GM19099 (cell line): ENCODE measurements around the gene ST3GAL4.

Source experiments
- POLR2A ChIP-seq: IDR thresholded peaks from 3 replicates; pipeline ENCODE4 v1.6.1; 2011; ENCODE audit warnings: low read depth; ENCODE audit not compliant: insufficient read length; ENCODE audit errors: extremely low read depth

The ST3GAL4 gene

DNA sequence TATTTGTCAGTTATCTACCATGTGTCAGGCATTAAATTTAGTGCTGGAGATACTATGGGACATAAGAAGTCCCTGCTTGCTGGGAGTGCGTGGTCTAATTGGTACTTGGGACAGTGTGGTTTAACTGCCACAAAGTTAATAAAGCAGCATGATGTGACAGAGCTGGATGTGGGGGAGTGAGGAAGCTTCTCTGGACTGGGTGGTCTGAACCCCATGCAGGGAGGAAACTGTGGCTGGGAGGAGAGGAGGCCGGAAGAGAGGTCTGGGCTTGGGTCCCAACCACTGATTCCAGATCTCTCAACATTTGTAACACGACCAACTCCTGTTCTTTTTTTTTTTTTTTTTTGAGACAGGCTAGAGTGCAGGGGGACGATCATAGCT, 37.1 kb downstream of the ST3GAL4 start:
- no peak for TF ChIP-seq POLR2A

GRCh38 chr11:126393143-126393542, 37.7 kb downstream of the ST3GAL4 start:
- no peak for TF ChIP-seq POLR2A

DNA sequence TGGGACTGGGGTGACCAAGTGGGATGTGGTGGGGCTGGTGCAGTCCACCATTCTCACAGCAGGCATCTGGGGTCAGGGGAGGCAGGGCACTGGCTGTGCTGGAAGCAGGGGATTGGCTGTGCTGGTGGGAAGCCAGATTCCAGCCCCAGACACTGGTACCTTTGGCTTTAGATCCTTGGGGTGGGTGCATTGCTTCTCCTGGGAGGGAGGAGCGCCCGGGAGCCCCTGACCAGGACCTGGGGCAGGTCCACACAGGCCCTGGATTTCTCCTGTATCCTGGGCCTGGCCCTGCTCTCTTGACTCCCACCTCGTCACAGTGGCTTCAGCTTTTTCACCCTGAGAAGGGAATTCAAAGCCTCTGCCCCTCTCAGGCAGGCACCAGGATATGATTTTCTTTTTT, 38.5 kb downstream of the ST3GAL4 start:
- TF ChIP-seq POLR2A, result no peak

- TF ChIP-seq POLR2A, result no peak
Observed at GRCh38 chr11:126396965-126397364, 41.5 kb downstream of the ST3GAL4 start.

DNA sequence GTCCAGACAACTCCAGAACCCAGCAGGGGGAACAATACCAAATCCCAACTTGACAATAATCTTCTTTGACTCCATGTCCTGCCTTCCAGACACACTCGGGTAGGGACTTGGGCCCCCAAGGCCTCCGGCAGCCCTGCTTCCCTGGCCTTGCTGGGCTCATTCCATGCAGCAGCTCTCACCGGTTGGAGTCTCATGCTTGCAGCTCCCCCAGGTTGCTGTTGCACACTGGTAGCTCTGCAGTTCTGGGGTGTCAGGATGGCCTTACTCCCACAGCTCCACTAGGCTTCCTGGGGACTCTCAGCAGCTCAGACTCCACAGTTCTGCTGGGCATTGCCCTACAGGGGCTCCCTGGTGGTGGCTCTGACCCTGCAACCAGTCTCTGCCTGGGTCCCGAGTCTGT, 42.8 kb downstream of the ST3GAL4 start:
- TF ChIP-seq POLR2A, result no peak

DNA sequence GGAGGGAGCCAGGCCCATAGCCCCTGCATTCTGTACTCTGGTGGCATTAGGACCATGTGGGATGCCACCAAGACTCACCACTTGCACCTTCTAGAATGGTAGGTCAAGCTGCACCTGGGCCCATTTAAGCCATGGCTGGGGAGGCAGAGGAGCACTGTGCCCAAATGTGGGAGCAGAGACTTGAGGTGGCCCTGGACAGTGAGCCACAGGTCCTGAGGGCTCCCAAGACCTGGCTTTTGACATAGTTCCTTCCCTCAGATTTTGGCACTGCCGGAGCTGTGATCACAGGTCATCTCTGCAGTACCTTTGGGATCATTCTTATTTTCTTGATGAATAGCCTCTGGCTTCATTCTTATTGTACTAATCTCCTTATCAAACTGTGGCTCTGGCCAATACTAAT, 43.2 kb downstream of the ST3GAL4 start:
- TF ChIP-seq POLR2A, result no peak

DNA sequence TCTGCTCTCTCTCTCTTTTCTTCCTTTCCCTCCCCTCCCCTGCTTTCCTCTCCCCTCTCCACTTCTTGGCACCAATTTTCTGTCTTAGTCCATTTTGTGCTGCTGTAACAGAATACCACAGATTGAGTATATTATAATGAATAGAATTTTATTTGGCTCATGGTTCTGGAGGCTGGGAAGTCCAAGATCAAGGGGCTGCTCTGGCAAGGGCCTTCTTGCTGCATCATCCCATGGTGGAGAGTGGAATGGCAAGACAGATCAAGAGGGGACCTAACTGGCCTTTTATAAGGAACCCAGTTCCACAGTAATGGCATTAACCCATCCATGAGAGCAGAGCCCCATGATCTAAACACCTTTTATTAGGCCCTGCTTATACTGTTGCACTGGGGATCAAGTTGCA, 44.5 kb downstream of the ST3GAL4 start:
- TF ChIP-seq POLR2A, result no peak

DNA sequence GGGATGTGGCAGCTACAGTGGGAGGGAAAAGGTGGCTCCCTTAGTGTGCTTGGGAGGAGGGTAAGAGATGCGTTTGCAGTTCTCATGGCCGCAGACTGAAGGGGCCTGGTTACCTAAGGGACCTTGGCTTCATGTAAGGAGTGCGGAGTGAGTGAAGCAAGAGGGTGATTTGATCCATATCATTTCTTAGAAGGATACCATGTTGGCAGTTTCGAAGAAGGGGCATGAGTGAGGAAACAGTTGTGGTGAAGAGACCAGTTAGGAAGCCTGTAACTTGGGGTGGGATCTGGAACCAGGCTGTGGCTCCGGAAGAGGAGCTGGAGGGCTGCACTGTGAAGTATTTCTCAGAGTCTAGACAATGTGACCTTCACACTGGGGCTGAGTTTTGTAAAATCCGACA, 45.0 kb downstream of the ST3GAL4 start:
- TF ChIP-seq POLR2A, result no peak

- TF ChIP-seq POLR2A, result no peak
Observed at GRCh38 chr11:126403022-126403581, 47.6 kb downstream of the ST3GAL4 start.

DNA sequence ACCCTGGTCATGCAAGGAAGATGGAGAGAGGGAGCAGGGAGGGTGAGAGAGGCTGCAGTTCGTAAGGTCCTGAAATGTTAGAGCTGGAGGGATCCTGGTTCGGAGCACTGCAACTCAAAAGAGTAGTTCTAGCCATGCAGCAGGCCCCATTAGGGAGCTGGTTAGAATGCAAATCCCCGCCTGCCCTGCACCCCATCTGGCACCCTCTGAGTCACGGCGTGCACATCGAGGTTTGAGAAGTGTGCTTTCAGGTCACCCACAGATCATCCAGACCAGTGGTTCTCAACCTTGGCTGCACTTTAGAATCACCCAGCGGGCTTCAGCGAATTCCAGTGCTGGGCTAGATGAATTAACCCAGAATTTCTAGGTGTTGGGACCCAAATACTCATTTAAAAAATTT, 48.2 kb downstream of the ST3GAL4 start:
- TF ChIP-seq POLR2A, result no peak

DNA sequence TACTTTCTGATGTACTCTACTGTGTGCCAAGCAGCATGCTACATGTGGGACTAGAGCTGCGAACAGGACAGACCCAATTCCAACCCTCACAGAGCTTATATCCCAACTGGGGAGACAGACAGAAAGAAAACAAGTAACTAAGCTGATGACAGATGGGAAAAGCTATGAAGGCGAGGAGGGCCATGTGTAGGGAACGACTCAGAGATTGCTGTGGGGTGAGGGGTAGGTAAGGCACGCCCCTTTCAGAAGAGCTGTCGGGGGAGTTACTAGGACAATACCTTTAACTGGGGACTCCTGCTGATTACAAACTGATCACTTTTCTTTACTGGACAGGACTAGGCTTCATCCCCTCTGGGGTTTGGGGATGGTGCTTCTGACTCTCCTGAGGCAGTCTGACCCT, 48.9 kb downstream of the ST3GAL4 start:
- TF ChIP-seq POLR2A, result no peak

GRCh38 chr11:126405374-126405773, 49.9 kb downstream of the ST3GAL4 start:
- no peak for TF ChIP-seq POLR2A

DNA sequence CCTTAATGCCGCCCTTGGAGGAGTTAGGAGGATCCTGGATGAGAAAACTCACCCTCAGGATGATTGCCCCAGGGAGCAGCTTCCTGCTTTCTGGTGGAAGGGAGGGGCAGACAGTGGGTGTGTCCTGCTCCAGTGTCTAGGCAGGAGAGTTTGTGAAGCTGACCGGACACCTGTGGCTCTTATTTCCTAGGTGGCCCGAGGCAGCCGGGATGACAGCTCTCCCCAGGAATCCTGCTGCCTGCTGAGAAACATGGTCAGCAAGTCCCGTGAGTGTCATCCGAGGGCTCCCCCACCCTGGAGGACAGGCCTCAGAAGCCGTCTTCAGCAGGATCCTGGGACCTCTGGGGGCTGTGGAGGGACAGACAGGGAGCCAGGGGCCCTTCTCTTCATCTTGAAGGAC, 50.4 kb downstream of the ST3GAL4 start:
- TF ChIP-seq POLR2A, result no peak

DNA sequence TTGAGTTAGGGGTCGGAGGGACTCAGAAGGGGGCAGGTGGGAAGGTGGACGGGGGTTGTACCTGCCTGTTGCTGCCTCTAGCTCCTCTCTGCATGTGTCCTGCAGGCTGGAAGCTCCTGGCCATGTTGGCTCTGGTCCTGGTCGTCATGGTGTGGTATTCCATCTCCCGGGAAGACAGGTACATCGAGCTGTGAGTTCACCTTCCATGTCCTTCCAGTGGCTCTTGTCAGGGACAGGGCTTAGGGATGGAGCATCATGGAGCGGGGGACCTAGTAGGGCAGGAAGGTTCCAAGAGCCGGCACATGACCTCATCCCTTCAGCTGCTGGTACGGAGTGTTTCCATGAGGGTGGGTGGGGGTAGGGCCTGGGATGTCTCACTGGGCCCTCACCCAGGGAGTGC, 50.9 kb downstream of the ST3GAL4 start:
- TF ChIP-seq POLR2A, result no peak

GRCh38 chr11:126407101-126407521, 51.6 kb downstream of the ST3GAL4 start:
- no peak for TF ChIP-seq POLR2A

DNA sequence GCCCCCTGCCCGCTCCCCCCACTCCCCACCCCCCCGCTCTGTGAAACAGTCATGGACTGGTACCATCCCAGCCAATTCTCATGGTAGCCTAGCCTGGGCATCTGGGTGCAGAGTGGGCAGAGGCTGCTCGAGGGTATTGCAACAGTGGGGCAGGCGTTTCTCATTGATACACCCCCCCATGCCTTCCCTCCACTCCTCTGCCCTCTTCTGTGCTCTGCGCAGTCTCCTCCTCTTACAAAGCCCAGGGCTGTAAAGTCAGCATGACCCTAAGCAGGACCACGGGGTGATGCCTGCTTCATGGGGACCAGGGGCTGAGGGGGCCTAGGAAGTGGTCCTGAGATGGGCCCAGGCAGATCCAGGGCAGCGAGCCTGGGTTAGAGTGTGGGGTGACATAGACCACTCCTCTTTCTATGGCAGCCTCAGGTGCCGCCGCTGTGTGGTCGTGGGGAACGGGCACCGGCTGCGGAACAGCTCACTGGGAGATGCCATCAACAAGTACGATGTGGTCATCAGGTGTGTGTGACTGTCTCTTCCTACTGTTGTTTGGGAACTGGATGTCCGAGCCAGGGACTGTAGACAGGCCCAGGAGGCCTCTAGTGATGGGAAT, 52.3 kb downstream of the ST3GAL4 start:
- TF ChIP-seq POLR2A, result no peak

DNA sequence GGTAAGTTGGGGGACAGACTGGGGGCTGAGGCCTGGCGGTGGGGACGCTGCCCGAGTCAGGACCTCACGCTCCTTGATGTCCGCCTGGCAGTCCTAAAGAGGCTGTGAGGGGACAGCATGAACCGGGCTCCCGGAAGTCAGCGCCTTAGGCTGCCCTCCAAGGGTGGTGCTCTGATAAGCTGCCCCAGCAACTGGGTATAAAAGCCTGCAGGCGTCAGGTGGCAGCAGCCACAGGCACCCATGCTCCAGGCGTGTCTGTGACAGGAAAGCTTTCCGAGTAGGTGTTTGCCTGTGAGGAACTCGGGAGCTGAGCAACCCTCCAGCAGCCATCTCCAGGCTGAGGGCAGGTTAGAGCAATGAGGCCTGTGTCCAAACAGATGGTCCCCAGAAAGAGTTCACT, 53.0 kb downstream of the ST3GAL4 start:
- TF ChIP-seq POLR2A, result no peak
